ENCODE data around the gene PRKG1. TPM values are rescaled to one million over a fixed set of nuclear protein-coding genes. Genes with fewer than 3 reads are reported as not detected.

The PRKG1 gene
- total and polyA plus RNA-seq, 8 donors = 1.2 to 9.6 (median 2.9) TPM

- no peak for TF ChIP-seq CTCF (IDR thresholded peaks at IDR 0.05)
- FAIRE-seq (no peak), ATAC-seq (no peak), DNase-seq (no peak)
- Histone ChIP-seq H3K9me3 (no peaks in the 10 kb centered on the region), H3K4me1 (no peaks in the 10 kb centered on the region), H3K36me3 (no peaks in the 10 kb centered on the region), H3K4me3 (no peak overlapping the region), H3K27me3 (no peaks in the 10 kb centered on the region), H3K27ac (no peak overlapping the region)
- WGBS, 2 donors = 84 to 90% methylated on average over 4 of the region's 4 CpGs
- intact Hi-C loops (cut with DNase I) = no loop called here
These were observed 1174.5 kb downstream of the PRKG1 start for GRCh38 chr10:52248697-52249306.

- no peak for ATAC-seq
- DNase-seq = no peak
- Histone ChIP-seq H3K27me3 (no peaks in the 10 kb centered on the region), H3K27ac (no peak overlapping the region), H3K4me3 (no peak overlapping the region), H3K36me3 (no peaks in the 10 kb centered on the region), H3K4me1 (no peaks in the 10 kb centered on the region), H3K9me3 (no peaks in the 10 kb centered on the region)
- 81 to 83% methylated on average over 6 of the region's 6 CpGs for WGBS, 2 donors
- no peak for TF ChIP-seq CTCF (IDR thresholded peaks at IDR 0.05)
- intact Hi-C loops (cut with DNase I) = no loop called here
- no peak for FAIRE-seq
These were observed 1175.6 kb downstream of the PRKG1 start for GRCh38 chr10:52249850-52250395.

- FAIRE-seq = no peak
These were observed 1176.2 kb downstream of the PRKG1 start for GRCh38 chr10:52250510-52250909.

GRCh38 chr10:52252307-52252706 lies 1178.0 kb downstream of the PRKG1 start:
- Histone ChIP-seq H3K9me3 (no peaks in the 10 kb centered on the region), H3K4me3 (no peak overlapping the region), H3K27me3 (no peaks in the 10 kb centered on the region), H3K36me3 (no peaks in the 10 kb centered on the region), H3K27ac (no peak overlapping the region), H3K4me1 (no peaks in the 10 kb centered on the region)
- WGBS, 2 donors = 62% methylated on average over 3 of the region's 3 CpGs
- intact Hi-C loops (cut with DNase I) = no loop called here
- no peak for TF ChIP-seq CTCF (IDR thresholded peaks at IDR 0.05)
- FAIRE-seq (no peak), ATAC-seq (no peak), DNase-seq (no peak)

More at GRCh38 chr10:52250510-52250909, 1176.2 kb downstream of the PRKG1 start:
- WGBS, 2 donors = 80 to 85% methylated on average over 3 of the region's 3 CpGs
- Histone ChIP-seq H3K27me3 (no peaks in the 10 kb centered on the region), H3K9me3 (no peaks in the 10 kb centered on the region), H3K27ac (no peak overlapping the region), H3K4me1 (no peaks in the 10 kb centered on the region), H3K4me3 (no peak overlapping the region), H3K36me3 (no peaks in the 10 kb centered on the region)
- ATAC-seq = no peak
- no peak for DNase-seq
- intact Hi-C loops (cut with DNase I) = no loop called here
- TF ChIP-seq CTCF (IDR thresholded peaks at IDR 0.05) = no peak
